B cell (primary cell): ENCODE measurements around the gene ZNF354B. TPM values are rescaled to one million over a fixed set of nuclear protein-coding genes. Genes with fewer than 3 reads are reported as not detected.
"Not testable (repeated sequence)": the region's sequence is repeated elsewhere in the genome, so short reads cannot be mapped to it uniquely, and the experiment has no call there.

ENCODE experiments used
- ATAC-seq: fragments of 200-7000 bp; cut with Tn5 transposase; one replicate; pipeline ENCODE4 v1.10.0; 2021; ENCODE audit warnings: low read depth, mild to moderate bottlenecking, moderate number of reproducible peaks, moderate library complexity
- CTCF ChIA-PET: fragments of 350-600 bp; sonication (Branson Sonifier 250); formaldehyde crosslinking; loops from one replicate; lab custom pipeline; 2021; ENCODE audit warnings: antibody characterized with exemption, inconsistent platforms; lab: Charles Lee
- POLR2A ChIA-PET: fragments of 350-600 bp; sonication (Branson Sonifier 250); formaldehyde crosslinking; loops from one replicate; lab custom pipeline; 2021; ENCODE audit warnings: antibody characterized with exemption; lab: Charles Lee
- DNase-seq: peaks from one replicate; pipeline ENCODE4 v3.0.0; 2013
- H2AFZ ChIP-seq: 2 replicates; pipeline ENCODE4 v1.6.1; 2012; ENCODE audit warnings: mild to moderate bottlenecking, low read depth, low read length; ENCODE audit not compliant: insufficient read depth, poor library complexity, severe bottlenecking
- H3K27ac ChIP-seq, 2 donors: 1 replicate in 1 of 2; 2 replicates in 1 of 2; pipeline ENCODE4 v1.5.1; 2012 to 2013; ENCODE audit warnings: low read length in 2 of 2, mild to moderate bottlenecking in 2 of 2, moderate library complexity in 1 of 2
- H3K27me3 ChIP-seq, 4 experiments: fragments of 200-600 bp in 1 of 4; sonication (generic) in 1 of 4; replicated peaks in 1 of 4; 1 replicate in 2 of 4; 2 replicates in 2 of 4; pipeline versions ENCODE4 v1.6.1 to v1.7.0; 2013 to 2016; ENCODE audit warnings: low read length in 3 of 4, mild to moderate bottlenecking in 2 of 4, mixed read lengths in 1 of 4, moderate library complexity in 1 of 4; ENCODE audit not compliant: insufficient read depth in 4 of 4, control insufficient read depth in 3 of 4; ENCODE audit errors: control extremely low read depth in 1 of 4
- H3K36me3 ChIP-seq, 2 experiments: replicated peaks in 1 of 2; 1 replicate in 1 of 2; 2 replicates in 1 of 2; pipeline versions ENCODE4 v1.6.1 to v1.7.1; 2013; ENCODE audit warnings: low read length in 1 of 2; ENCODE audit not compliant: insufficient read depth in 2 of 2, control insufficient read depth in 1 of 2; ENCODE audit errors: control extremely low read depth in 1 of 2, extremely low read depth in 1 of 2
- H3K4me1 ChIP-seq, 2 donors: fragments of 200-600 bp in 1 of 2; sonication (generic) in 1 of 2; 1 replicate in 1 of 2; 2 replicates in 1 of 2; pipeline versions ENCODE4 v1.5.1 to v1.6.1; 2013 to 2017; ENCODE audit warnings: low read length in 2 of 2; ENCODE audit not compliant: control insufficient read depth in 2 of 2, insufficient read depth in 2 of 2
- H3K4me2 ChIP-seq: replicated peaks from 2 replicates; pipeline ENCODE3; 2012; ENCODE audit warnings: mild to moderate bottlenecking, low read depth, low read length; ENCODE audit not compliant: poor library complexity, severe bottlenecking
- H3K4me3 ChIP-seq, 5 experiments: fragments of 200-600 bp in 1 of 5; sonication (generic) in 1 of 5; 1 replicate in 3 of 5; 2 replicates in 2 of 5; pipeline versions ENCODE4 v1.5.1 to v1.7.0; 2011 to 2016; ENCODE audit warnings: low read length in 4 of 5, mild to moderate bottlenecking in 4 of 5, low read depth in 2 of 5, control low read depth in 1 of 5, moderate library complexity in 1 of 5; ENCODE audit not compliant: insufficient read depth in 1 of 5; ENCODE audit errors: control extremely low read depth in 1 of 5, extremely low read depth in 1 of 5
- H3K79me2 ChIP-seq: fragments of 200-600 bp; sonication (generic); one replicate; pipeline ENCODE4 v1.6.0; 2016; ENCODE audit warnings: low read length; ENCODE audit not compliant: control insufficient read depth, insufficient read depth
- H3K9ac ChIP-seq: fragments of 200-600 bp; sonication (generic); 2 replicates; pipeline ENCODE4 v1.6.1; 2017; ENCODE audit warnings: mild to moderate bottlenecking, low read length, moderate library complexity
- H3K9me3 ChIP-seq, 3 donors: one replicate each; pipeline versions ENCODE4 v1.6.1 to v1.7.1; 2013; ENCODE audit warnings: low read length in 2 of 3; ENCODE audit not compliant: control insufficient read depth in 2 of 3, insufficient read depth in 1 of 3; ENCODE audit errors: control extremely low read depth in 1 of 3
- H4K20me1 ChIP-seq: 2 replicates; pipeline ENCODE4 v1.6.0; 2012; ENCODE audit warnings: mild to moderate bottlenecking, low read length; ENCODE audit not compliant: insufficient read depth, control insufficient read depth, poor library complexity, severe bottlenecking
- H3K27ac Mint-ChIP-seq: one replicate; pipeline ENCODE4 v1.8.0; 2021; ENCODE audit warnings: mixed read lengths
- H3K27me3 Mint-ChIP-seq: one replicate; pipeline ENCODE4 v1.8.0; 2021; ENCODE audit warnings: mixed read lengths
- H3K4me1 Mint-ChIP-seq: one replicate; pipeline ENCODE4 v1.8.0; 2021; ENCODE audit warnings: mixed read lengths
- H3K4me3 Mint-ChIP-seq: one replicate; pipeline ENCODE4 v1.8.0; 2021; ENCODE audit warnings: mixed read lengths
- H3K9me3 Mint-ChIP-seq: one replicate; pipeline ENCODE4 v1.8.0; 2022; ENCODE audit warnings: mixed read lengths; ENCODE audit not compliant: insufficient read depth
- CTCF ChIP-seq: fragments of 200-600 bp; IDR thresholded peaks from one replicate; pipeline ENCODE4 v1.8.0; 2022; ENCODE audit warnings: antibody characterized with exemption, mild to moderate bottlenecking
- EZH2 ChIP-seq: IDR thresholded peaks from 2 replicates; pipeline ENCODE4 v1.6.1; 2012; ENCODE audit warnings: borderline replicate concordance, low read depth, mild to moderate bottlenecking, moderate library complexity, low read length; ENCODE audit not compliant: insufficient read depth, poor library complexity, severe bottlenecking
- WGBS: methylation state at CpG from one replicate; pipeline ENCODE4 v1.1.5; 2013; ENCODE audit warnings: missing lambda C conversion rate; ENCODE audit not compliant: insufficient coverage; 5-methylcytosine and 5-hydroxymethylcytosine counted together
- intact Hi-C: fragments of 100-400 bp; cut with micrococcal nuclease; formaldehyde crosslinking; loops from one replicate; pipeline ENCODE4 v1.10.0; 2022
- polyA plus RNA-seq: library from polyadenylated mRNA; depleted of rRNA; stranded (reverse); fragments of >200 nt; gene quantifications from 2 replicates; pipeline ENCODE4 v1.2.3, GENCODE V29; 2012
- total RNA-seq, 2 donors: library from RNA; stranded (reverse); fragments of 120-200 nt in 1 of 2; gene quantifications; 1 replicate in 1 of 2; 2 replicates in 1 of 2; pipeline versions ENCODE4 v1.2.3 to v1.2.4, GENCODE V29; 2013 to 2022

The ZNF354B gene
- total and polyA plus RNA-seq, 2 donors (not counting 1 experiment from before 2014, with no cell fraction given), result 19.5 to 34.6 TPM

GRCh38 chr5:178854284-178854683 is 5.5 kb upstream of the ZNF354B start:
- no peak for ATAC-seq
- Histone ChIP-seq H4K20me1 (no peaks in the 10 kb centered on the region), H3K4me2 (no peak overlapping the region), H3K36me3 (no peaks in the 10 kb centered on the region), H3K4me1 (peaks cover 0 to under 1% of the 10 kb centered on the region in 2 donors), H3K27ac (no peak overlapping the region), H3K4me3 (no peak overlapping the region), H3K9ac (no peak overlapping the region), H3K9me3 (no peaks in the 10 kb centered on the region), H3K27me3 (peaks cover 0 to 7% (median 0%) of the 10 kb centered on the region in 4 experiments), H2AFZ (no peak overlapping the region), H3K79me2 (peaks cover 6% of the 10 kb centered on the region)
- Mint-ChIP-seq H3K4me3 (no peak overlapping the region), H3K4me1 (peaks cover 2% of the 10 kb centered on the region), H3K27me3 (peaks cover 25% of the 10 kb centered on the region), H3K9me3 (no peaks in the 10 kb centered on the region), H3K27ac (no peak overlapping the region)
- no peak for DNase-seq
- TF ChIP-seq EZH2 (no peak), CTCF (no peak)
- POLR2A ChIA-PET, result no interaction called here
- CTCF ChIA-PET, result no interaction called here
- intact Hi-C loops, result no loop called here
- 69% methylated on average over 5 of the region's 5 CpGs for WGBS

- H3K27ac Mint-ChIP-seq, H3K4me1 ChIP-seq, H3K4me3 Mint-ChIP-seq, H3K9me3 ChIP-seq, H3K9me3 Mint-ChIP-seq, H3K27me3 ChIP-seq, ATAC-seq, H3K27me3 Mint-ChIP-seq, CTCF ChIA-PET, H3K36me3 ChIP-seq, H4K20me1 ChIP-seq, POLR2A ChIA-PET, intact Hi-C loops, DNase-seq: not testable (repeated sequence)
- Histone ChIP-seq H2AFZ (peak overlapping the region; percentile 93), H3K79me2 (peaks cover 22% of the 10 kb centered on the region), H3K4me2 (peak overlapping the region; percentile 92), H3K9ac (peak overlapping the region; percentile 84), H3K4me3 (peak overlapping the region in 4 of 5 experiments; percentile 56 to 81 (median 72)), H3K27ac (peak overlapping the region in 1 of 2 donors; percentile 71)
- WGBS, result no CpG with 5 or more reads among the region's 31 CpGs
- peaks cover 22% of the 10 kb centered on the region for H3K4me1 Mint-ChIP-seq
Observed at GRCh38 chr5:178860615-178861014, 862 bp downstream of the ZNF354B start.
